Measurements from ENCODE around the gene EXOSC9. TPM values are rescaled to one million over a fixed set of nuclear protein-coding genes. Genes with fewer than 3 reads are reported as not detected.
A peak's percentile ranks its signal among the peaks of the same experiment; 100 is the strongest.

The EXOSC9 gene
- polyA plus RNA-seq, 1 experiment = 14.3 TPM

DNA sequence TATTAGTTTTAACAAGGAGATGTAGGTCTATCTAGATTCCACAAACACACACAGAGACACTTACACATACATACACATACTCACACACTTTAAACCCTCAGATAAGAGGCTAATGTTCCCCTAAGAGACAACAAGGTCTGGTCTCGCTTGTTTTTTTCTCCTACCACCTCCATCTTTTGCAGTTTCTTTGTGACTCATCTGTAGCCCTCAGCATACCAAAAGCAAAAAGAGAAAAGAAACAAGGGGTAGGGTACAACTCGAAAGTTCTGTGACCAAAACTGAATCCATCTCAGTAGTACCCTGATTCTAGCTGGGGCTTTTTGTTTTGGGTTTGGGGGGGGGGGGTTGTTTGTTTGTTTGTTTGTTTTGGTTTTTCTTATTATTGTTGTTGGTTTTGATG is 12.2 kb upstream of the EXOSC9 start:
- CTCF ChIA-PET = interaction anchor here (1.1 to 1.2 kb wide), 2 partner anchors 12 to 18 kb away, joined by 3 read pairs; partner anchors contain the start of gene EXOSC9
- TF ChIP-seq, protein P1, sequence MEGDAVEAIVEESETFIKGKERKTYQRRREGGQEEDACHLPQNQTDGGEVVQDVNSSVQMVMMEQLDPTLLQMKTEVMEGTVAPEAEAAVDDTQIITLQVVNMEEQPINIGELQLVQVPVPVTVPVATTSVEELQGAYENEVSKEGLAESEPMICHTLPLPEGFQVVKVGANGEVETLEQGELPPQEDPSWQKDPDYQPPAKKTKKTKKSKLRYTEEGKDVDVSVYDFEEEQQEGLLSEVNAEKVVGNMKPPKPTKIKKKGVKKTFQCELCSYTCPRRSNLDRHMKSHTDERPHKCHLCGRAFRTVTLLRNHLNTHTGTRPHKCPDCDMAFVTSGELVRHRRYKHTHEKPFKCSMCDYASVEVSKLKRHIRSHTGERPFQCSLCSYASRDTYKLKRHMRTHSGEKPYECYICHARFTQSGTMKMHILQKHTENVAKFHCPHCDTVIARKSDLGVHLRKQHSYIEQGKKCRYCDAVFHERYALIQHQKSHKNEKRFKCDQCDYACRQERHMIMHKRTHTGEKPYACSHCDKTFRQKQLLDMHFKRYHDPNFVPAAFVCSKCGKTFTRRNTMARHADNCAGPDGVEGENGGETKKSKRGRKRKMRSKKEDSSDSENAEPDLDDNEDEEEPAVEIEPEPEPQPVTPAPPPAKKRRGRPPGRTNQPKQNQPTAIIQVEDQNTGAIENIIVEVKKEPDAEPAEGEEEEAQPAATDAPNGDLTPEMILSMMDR (IDR thresholded peaks at IDR 0.05; ENCODE audit: insufficient read depth, low read depth, low read length) = no peak
- POLR2A ChIA-PET = no interaction called here
- DNase-seq (ENCODE audit: low read depth) = no peak
- Histone ChIP-seq H3K4me3 (ENCODE audit: low read depth, low read length) (no peak overlapping the region), H3K27me3 (ENCODE audit: control insufficient read depth, insufficient read depth, low read length) (no peaks in the 10 kb centered on the region), H3K36me3 (ENCODE audit: control insufficient read depth, insufficient read depth, low read length) (no peaks in the 10 kb centered on the region)

DNA sequence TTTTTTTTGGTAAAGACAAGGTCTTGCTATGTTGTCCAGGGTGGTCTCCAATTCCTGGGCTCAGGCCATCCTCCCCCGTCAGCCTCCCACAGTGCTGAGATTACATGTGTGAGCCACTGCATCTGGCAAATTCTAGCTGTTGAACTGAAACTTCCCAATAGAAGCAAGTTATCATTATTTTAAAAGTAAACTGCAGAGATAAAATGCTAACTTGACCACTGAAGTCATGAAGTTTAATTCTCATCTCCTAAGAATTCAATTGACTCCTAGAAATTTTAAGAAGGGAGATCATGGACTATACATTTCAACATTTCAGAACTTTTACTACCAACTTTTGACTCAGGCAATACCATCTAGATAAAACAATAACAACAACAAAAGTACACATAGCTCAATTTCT is 11.7 kb upstream of the EXOSC9 start:
- POLR2A ChIA-PET = no interaction called here

DNA sequence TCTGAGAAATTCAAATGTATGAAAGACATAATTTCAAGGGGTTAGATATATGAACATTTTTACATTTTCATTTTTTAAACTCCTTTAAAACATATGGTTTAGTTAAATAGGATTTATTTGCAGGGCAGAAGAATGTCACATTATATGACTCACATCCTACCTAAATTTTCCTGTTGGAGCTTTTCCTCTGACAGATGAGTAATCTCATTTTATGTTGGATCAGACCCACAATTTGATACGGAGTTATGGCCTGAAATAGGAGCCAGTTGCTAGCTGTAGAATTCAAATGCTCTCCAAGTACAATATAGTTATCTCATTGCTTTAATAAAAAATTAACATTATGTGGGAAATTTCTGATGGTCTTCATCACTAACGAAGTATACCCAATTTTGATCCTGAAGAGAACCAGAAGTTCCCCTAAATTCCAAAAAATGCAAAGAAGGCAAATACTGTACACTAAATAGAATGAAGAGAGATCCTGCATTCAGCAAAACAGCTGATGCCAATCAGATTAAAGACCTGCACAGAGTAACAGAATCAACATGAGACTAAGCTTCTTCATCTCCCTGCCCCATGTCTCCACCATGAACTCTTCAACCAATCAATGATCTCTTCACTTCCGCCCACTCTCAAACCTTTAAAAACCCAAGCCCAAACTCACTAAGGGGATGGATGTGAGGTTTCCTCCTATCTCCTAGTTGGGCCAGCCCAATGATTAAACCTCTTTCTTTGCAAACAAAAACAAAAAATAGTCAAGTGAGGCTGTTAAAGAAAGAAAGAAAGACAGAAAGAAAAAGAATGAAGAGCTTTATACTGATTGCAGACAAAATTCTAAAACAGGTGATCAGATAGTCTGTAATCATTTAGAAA is 10.9 kb upstream of the EXOSC9 start:
- Histone ChIP-seq H3K4me3 (ENCODE audit: low read depth, low read length) (no peak overlapping the region), H3K27me3 (ENCODE audit: control insufficient read depth, insufficient read depth, low read length) (no peaks in the 10 kb centered on the region), H3K36me3 (ENCODE audit: control insufficient read depth, insufficient read depth, low read length) (no peaks in the 10 kb centered on the region)
- CTCF ChIA-PET = interaction anchor here (1.1 to 1.2 kb wide), 2 partner anchors 11 to 17 kb away, joined by 3 read pairs; partner anchors contain the start of gene EXOSC9
- TF ChIP-seq, protein P1 (IDR thresholded peaks at IDR 0.05; ENCODE audit: insufficient read depth, low read depth, low read length) = no peak
- DNase-seq (ENCODE audit: low read depth) = peak; percentile 62
- POLR2A ChIA-PET = no interaction called here

More for the DNA sequence above, 11.7 kb upstream of the EXOSC9 start:
- Histone ChIP-seq H3K27me3 (ENCODE audit: control insufficient read depth, insufficient read depth, low read length) (no peaks in the 10 kb centered on the region), H3K36me3 (ENCODE audit: control insufficient read depth, insufficient read depth, low read length) (no peaks in the 10 kb centered on the region), H3K4me3 (ENCODE audit: low read depth, low read length) (no peak overlapping the region)
- CTCF ChIA-PET = interaction anchor here (1.1 to 1.2 kb wide), 2 partner anchors 11 to 17 kb away, joined by 3 read pairs; partner anchors contain the start of gene EXOSC9
- TF ChIP-seq, protein P1 (IDR thresholded peaks at IDR 0.05; ENCODE audit: insufficient read depth, low read depth, low read length) = no peak
- DNase-seq (ENCODE audit: low read depth) = no peak

DNA sequence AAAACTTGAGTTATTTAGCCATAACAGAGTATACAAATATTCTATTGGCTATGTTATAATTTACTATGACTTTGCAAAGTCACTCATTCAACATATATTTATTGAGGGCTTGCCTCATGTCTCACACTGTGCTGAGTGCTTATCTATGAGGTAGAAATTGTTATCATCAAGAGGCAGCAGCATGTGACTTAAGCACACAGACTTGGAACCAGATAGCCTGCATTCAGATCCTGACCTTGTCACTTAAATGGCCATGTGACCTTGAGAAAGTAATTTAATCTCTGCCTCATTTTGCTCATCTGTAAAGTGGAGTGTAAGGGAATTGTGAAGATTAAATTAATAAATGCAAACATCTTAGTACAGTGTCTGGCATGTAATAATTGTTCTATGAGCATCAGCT is 10.1 kb upstream of the EXOSC9 start:
- POLR2A ChIA-PET = no interaction called here
- Histone ChIP-seq H3K4me3 (ENCODE audit: low read depth, low read length) (no peak overlapping the region), H3K27me3 (ENCODE audit: control insufficient read depth, insufficient read depth, low read length) (no peaks in the 10 kb centered on the region), H3K36me3 (ENCODE audit: control insufficient read depth, insufficient read depth, low read length) (no peaks in the 10 kb centered on the region)
- CTCF ChIA-PET = interaction anchor here (0.9 kb wide), 1 partner anchor 307 kb away, joined by 3 read pairs; no protein-coding TSS in a partner anchor
- DNase-seq (ENCODE audit: low read depth) = no peak
- TF ChIP-seq, protein P1 (IDR thresholded peaks at IDR 0.05; ENCODE audit: insufficient read depth, low read depth, low read length) = no peak

DNA sequence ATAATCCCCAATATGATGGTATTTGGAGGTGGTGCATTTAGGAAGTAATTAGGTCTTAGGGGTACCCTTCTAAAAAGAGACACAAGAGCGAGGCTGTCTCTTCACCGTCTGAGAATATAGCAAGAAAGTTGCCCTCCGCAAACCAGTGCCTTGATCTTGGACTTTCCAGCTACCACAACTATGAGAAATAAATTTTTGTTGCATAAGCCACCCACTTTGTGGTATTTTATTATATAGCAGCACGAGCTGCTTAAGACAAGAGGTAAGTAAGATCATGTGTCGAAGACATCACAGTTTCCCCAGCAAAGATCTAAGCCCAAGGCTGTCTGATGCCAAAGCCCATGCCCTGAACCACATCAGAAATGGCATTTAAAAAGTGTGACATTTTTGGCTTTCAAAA is 9.6 kb upstream of the EXOSC9 start:
- peak; percentile 84 for DNase-seq (ENCODE audit: low read depth)
- ChIA-PET POLR2A (no interaction called here), CTCF (interaction anchor here (0.9 kb wide), 1 partner anchor 307 kb away, joined by 3 read pairs; no protein-coding TSS in a partner anchor)
- H3K27me3 ChIP-seq (ENCODE audit: control insufficient read depth, insufficient read depth, low read length) = no peaks in the 10 kb centered on the region
- TF ChIP-seq, protein P1 (IDR thresholded peaks at IDR 0.05; ENCODE audit: insufficient read depth, low read depth, low read length) = no peak
- H3K36me3 ChIP-seq (ENCODE audit: control insufficient read depth, insufficient read depth, low read length) = no peaks in the 10 kb centered on the region
- H3K4me3 ChIP-seq (ENCODE audit: low read depth, low read length) = no peak overlapping the region

All from BJ (cell line).